IPS-15b (cell line): ENCODE data around the gene SV2A.
A peak's percentile ranks its signal among the peaks of the same experiment; 100 is the strongest.
"Not testable (repeated sequence)": the region's sequence is repeated elsewhere in the genome, so short reads cannot be mapped to it uniquely, and the experiment has no call there.

Experiments used
- H3K27me3 ChIP-seq: one replicate; pipeline ENCODE4 v1.6.1; 2013; ENCODE audit warnings: low read length; ENCODE audit not compliant: control insufficient read depth, insufficient read depth
- H3K36me3 ChIP-seq: one replicate; pipeline ENCODE4 v1.6.1; 2013; ENCODE audit warnings: low read length; ENCODE audit not compliant: control insufficient read depth, insufficient read depth
- H3K4me1 ChIP-seq: one replicate; pipeline ENCODE4 v1.6.1; 2013; ENCODE audit warnings: mild to moderate bottlenecking, low read length; ENCODE audit not compliant: control insufficient read depth, insufficient read depth
- H3K4me3 ChIP-seq: one replicate; pipeline ENCODE4 v1.5.1; 2013; ENCODE audit warnings: low read depth, low read length
- H3K9ac ChIP-seq: one replicate; pipeline ENCODE4 v1.6.1; 2013; ENCODE audit warnings: low read depth, mild to moderate bottlenecking, low read length
- H3K9me3 ChIP-seq: one replicate; pipeline ENCODE4 v1.6.1; 2013; ENCODE audit warnings: mild to moderate bottlenecking, low read length; ENCODE audit not compliant: control insufficient read depth, insufficient read depth

Gene SV2A, protein sequence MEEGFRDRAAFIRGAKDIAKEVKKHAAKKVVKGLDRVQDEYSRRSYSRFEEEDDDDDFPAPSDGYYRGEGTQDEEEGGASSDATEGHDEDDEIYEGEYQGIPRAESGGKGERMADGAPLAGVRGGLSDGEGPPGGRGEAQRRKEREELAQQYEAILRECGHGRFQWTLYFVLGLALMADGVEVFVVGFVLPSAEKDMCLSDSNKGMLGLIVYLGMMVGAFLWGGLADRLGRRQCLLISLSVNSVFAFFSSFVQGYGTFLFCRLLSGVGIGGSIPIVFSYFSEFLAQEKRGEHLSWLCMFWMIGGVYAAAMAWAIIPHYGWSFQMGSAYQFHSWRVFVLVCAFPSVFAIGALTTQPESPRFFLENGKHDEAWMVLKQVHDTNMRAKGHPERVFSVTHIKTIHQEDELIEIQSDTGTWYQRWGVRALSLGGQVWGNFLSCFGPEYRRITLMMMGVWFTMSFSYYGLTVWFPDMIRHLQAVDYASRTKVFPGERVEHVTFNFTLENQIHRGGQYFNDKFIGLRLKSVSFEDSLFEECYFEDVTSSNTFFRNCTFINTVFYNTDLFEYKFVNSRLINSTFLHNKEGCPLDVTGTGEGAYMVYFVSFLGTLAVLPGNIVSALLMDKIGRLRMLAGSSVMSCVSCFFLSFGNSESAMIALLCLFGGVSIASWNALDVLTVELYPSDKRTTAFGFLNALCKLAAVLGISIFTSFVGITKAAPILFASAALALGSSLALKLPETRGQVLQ

DNA sequence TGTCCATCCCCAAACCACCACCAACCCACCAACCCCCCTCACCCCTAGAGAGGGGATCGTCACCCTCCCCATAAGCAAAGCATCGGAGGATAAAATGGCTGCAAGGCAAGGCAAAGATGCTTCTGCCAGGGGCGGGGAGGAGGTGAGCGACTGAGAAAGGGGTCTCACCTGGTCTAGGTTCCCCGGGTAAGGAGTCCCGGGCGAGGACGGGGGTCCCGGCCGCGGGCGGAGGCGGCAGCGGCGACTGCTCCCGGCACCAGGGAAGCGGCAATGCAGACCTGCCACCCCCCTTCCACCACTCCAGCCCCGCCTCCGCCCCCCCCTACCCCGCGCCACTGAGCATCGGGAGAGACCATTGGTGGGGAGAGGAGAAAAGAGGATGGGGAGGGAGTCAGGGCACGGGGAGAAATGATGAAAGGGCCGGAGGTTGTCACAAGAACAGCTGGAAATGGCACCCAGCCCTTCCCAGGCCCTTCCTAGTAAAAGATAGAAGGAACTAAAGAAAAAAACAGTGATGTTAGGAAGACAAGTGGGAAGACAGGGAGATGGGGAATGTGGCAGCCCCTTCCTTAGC is at the start of gene SV2A:
Gene SV2A (minus strand): TSS at position 274 of the 574 bp plus-strand sequence. CDS start 4,004 bp downstream, outside the sequence.
- no peaks in the 10 kb centered on the region for H3K27me3 ChIP-seq
- H3K36me3 ChIP-seq: no peaks in the 10 kb centered on the region
- peak within 1 kb of the TSS; percentile 73 for H3K4me3 ChIP-seq
- peak within 1 kb of the TSS; percentile 74 for H3K9ac ChIP-seq
- peaks cover 6% of the 10 kb centered on the region for H3K4me1 ChIP-seq
- no peaks in the 10 kb centered on the region for H3K9me3 ChIP-seq

DNA sequence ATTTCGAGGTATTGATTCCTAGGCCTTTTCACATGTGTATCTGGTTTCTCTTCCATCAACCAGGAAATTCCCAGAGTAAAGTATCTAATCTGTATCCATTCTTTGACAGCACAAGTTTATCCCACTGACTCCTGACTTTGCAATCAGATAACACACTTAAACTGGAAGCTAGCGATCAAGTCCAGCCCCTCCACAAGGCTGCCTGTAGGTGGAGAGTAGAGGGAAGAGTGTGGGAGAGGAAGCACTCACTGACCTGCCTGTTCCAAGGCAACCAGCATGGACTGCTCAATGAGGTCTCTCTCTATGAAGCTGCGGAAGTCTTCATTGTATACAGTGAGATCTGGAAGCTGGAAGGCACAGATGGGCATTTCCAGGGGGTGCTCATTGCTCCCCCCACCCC is 49.4 kb upstream of the SV2A start:
- no peak overlapping the region for H3K4me3 ChIP-seq
- no peak overlapping the region for H3K9ac ChIP-seq
- H3K27me3 ChIP-seq: no peaks in the 10 kb centered on the region
- no peaks in the 10 kb centered on the region for H3K4me1 ChIP-seq
- H3K9me3 ChIP-seq: no peaks in the 10 kb centered on the region
- H3K36me3 ChIP-seq: peaks cover 17% of the 10 kb centered on the region

DNA sequence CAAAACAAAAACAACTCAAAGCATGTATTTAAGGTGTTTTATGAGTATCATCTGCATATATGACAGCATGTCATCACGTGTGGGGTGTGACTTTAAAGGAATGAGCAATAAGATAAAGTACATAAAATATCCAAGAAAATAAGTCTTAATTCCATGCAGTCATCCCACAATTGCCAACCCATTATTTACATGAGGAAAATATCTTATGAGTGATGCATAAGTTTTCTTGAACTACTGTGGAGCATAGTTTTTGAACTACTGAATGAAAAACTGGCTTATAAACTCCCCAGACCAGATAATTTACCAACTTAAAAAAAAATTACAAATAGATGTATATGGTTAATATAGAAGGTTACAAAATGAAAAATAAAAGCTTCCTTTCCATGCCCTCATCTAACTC is 48.8 kb upstream of the SV2A start:
- peaks cover 15% of the 10 kb centered on the region for H3K36me3 ChIP-seq
- H3K27me3 ChIP-seq: no peaks in the 10 kb centered on the region
- no peaks in the 10 kb centered on the region for H3K9me3 ChIP-seq
- no peak overlapping the region for H3K9ac ChIP-seq
- no peak overlapping the region for H3K4me3 ChIP-seq
- no peaks in the 10 kb centered on the region for H3K4me1 ChIP-seq

DNA sequence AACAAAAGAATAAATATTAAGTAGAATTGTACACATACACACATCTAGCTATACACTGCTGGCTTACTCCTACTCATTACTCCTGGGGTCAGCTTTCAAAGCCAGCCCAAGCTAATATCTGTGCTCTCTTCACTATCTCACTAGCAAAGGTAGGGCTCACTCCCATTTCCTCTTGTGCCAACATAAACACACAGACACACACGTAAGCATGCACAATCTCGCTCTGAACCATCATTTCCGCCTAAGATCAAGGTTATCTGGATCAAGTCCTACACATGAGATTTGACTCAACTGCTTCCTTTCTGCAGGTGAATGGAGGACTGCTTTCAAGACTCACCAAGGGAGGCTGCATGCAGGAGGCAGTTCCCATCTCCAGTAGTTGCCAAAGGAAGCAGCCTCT is 47.8 kb upstream of the SV2A start:
- H3K9me3 ChIP-seq: no peaks in the 10 kb centered on the region
- H3K36me3 ChIP-seq: peaks cover 15% of the 10 kb centered on the region
- no peaks in the 10 kb centered on the region for H3K4me1 ChIP-seq
- no peaks in the 10 kb centered on the region for H3K27me3 ChIP-seq
- no peak overlapping the region for H3K4me3 ChIP-seq
- H3K9ac ChIP-seq: no peak overlapping the region

DNA sequence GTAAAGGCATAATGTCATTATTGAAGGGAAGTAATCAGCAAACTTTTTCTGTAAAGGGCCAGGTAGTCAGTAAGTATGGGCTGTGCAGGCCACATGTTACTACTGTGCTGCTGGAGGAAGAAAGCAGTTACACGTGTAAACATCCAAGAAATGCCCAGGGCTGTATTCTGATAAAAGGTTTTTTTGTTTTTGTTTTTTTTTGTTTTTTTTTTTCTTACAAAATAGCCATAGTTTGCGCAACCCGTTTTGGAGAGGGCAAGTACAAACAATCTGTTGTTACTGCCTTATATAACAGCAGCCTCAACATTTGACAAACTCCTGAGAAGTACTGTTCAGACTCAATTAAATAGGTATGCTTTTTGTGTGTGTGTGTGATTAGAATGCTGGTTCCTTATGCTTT is 45.7 kb upstream of the SV2A start:
- H3K27me3 ChIP-seq: no peaks in the 10 kb centered on the region
- no peaks in the 10 kb centered on the region for H3K9me3 ChIP-seq
- H3K4me3 ChIP-seq: no peak overlapping the region
- H3K4me1 ChIP-seq: no peaks in the 10 kb centered on the region
- H3K9ac ChIP-seq: no peak overlapping the region
- peaks cover 25% of the 10 kb centered on the region for H3K36me3 ChIP-seq

DNA sequence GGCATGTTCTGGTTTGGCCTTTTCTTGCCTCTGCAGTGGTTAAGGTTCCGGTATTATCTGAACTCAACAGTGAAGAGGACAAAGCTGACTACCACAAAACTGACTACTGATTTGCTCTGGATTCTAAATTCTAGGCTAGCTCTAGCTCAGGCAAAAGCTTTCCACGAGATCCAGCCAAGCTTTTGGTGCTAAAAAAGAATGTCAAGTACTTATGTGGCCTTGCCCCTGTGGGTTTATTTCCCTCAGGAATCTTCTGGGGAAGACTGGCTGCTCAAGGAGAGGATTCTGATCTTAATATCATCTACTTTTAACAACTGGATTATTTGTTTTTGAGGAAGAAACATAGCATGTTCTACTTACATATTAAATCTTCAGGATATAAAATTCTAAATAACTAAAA is 45.1 kb upstream of the SV2A start:
- H3K9ac ChIP-seq: no peak overlapping the region
- H3K9me3 ChIP-seq: peaks cover 3% of the 10 kb centered on the region
- no peaks in the 10 kb centered on the region for H3K4me1 ChIP-seq
- no peak overlapping the region for H3K4me3 ChIP-seq
- no peaks in the 10 kb centered on the region for H3K27me3 ChIP-seq
- H3K36me3 ChIP-seq: peaks cover 28% of the 10 kb centered on the region

DNA sequence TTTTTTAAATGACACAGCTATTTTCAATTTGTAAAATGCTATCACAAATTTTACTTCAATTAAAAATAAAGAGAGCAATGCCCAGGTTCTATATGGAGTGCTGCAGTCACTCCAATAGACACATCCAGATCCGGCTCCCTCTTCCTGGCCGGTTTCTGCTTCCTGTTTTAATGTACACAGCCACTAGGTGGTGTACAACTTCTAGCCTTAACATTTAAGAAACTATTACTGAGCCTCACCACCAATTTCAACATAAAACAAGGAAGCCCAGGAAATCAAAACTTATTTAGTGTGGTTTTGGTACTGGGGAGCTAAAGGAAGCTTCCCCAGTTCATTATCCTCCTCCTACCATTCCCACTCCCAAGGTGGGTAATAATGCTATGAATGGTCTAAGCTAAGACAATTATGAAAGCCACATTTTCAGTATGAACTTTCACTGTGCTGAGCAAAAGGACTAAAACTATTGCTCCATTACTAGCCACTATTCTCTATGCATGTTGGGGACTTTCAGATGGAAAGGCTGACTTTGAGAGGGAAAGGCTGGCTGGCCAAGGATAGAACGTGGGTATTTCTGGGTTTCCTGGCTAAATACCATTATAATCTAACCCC is 44.5 kb upstream of the SV2A start:
- peaks cover 32% of the 10 kb centered on the region for H3K36me3 ChIP-seq

DNA sequence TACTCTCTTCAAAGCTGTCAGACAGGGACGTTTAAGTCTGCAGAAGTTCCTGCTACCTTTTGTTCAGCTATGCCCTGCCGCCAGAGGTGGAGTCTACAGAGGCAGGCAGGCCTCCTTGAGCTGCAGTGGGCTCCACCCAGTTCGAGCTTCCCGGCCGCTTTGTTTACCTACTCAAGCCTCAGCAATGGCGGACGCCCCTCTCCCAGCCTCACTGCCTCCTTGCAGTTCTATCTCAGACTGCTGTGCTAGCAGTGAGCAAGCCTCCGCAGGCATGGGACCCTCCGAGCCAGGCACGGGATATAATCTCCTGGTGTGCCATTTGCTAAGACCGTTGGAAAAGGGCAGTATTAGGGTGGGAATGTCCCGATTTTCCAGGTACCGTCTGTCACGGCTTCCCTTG is 39.9 kb upstream of the SV2A start:
- not testable (repeated sequence) for H3K4me1 ChIP-seq, H3K4me3 ChIP-seq, H3K27me3 ChIP-seq, H3K9me3 ChIP-seq, H3K9ac ChIP-seq
- H3K36me3 ChIP-seq: peaks cover 18% of the 10 kb centered on the region

More for the DNA sequence above, 44.5 kb upstream of the SV2A start:
- peaks cover 4% of the 10 kb centered on the region for H3K9me3 ChIP-seq
- no peak overlapping the region for H3K4me3 ChIP-seq
- no peaks in the 10 kb centered on the region for H3K27me3 ChIP-seq
- H3K9ac ChIP-seq: no peak overlapping the region
- no peaks in the 10 kb centered on the region for H3K4me1 ChIP-seq

DNA sequence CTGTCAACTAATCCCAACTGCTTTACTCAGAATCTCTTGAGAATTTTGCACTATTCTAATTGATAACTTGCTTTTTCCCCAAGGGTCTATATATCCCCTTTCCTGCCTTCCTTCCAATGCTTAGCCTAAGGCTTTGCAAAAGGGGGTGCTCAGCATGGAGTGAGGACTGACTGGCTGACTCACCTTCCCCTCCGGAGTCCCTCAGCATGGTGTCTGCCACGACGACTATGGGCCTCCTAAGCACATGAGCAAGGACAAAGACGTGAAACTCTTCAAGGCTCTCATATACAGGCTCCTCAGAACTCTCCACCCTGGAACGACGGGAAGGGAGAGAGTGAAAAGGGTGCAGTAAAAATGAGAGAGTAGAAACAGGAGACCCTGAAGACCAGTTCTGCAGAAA is 32.3 kb upstream of the SV2A start:
- no peaks in the 10 kb centered on the region for H3K4me1 ChIP-seq
- H3K9me3 ChIP-seq: no peaks in the 10 kb centered on the region
- no peak overlapping the region for H3K4me3 ChIP-seq
- no peak overlapping the region for H3K9ac ChIP-seq
- H3K36me3 ChIP-seq: peaks cover 9% of the 10 kb centered on the region
- no peaks in the 10 kb centered on the region for H3K27me3 ChIP-seq

DNA sequence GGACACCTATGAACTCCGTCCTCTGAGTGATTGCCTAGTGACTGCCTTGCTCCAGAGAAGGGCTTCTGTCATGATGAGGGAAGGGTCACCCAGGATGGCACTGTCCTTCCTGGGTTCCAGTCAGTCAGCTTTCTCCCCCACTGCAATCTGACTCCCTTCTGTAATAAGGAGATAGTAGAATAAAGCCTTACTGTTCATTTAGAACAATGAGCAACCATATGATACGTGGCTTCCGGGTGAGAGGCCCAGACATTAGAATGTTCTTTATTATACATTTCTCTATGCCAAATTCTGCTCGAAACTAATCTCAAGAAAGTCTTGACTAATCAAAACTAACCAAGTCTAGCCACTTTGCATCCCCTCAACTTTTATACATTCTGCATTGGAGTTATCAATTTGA is 27.6 kb upstream of the SV2A start:
- Histone ChIP-seq H3K9ac (no peak overlapping the region), H3K4me1 (no peaks in the 10 kb centered on the region), H3K27me3 (no peaks in the 10 kb centered on the region), H3K9me3 (no peaks in the 10 kb centered on the region), H3K4me3 (no peak overlapping the region), H3K36me3 (peaks cover 20% of the 10 kb centered on the region)

DNA sequence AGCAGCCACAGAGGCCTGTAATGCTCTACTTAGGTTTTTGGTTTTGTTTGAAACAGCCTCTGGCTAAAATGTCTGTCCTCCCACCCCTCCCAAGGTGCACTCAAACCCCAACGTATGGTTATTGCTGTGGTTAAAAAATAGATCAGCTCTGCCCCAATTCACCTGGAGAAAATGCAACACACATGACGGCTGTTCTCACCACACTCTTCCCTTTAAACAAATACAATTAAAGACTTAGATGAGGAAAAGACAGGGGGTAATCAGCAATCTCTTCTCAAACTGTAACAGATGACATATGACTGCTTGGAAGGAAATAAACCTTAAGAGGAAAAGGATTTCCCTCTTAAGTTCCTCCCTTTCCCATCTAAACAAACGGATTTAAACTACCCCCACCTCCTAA is 25.2 kb upstream of the SV2A start:
- Histone ChIP-seq H3K9ac (no peak overlapping the region), H3K9me3 (no peaks in the 10 kb centered on the region), H3K36me3 (peaks cover 17% of the 10 kb centered on the region), H3K4me3 (no peak overlapping the region), H3K27me3 (no peaks in the 10 kb centered on the region), H3K4me1 (peaks cover 5% of the 10 kb centered on the region)
